Lower leg skin (tissue), 3 donors: ENCODE measurements around the gene NDE1.

Source experiments
- CTCF ChIP-seq, 3 donors: fragments of 450-650 bp; IDR thresholded peaks; one replicate each; pipeline ENCODE4 v1.5.1; 2016; ENCODE audit warnings: antibody characterized with exemption in 3 of 3, mild to moderate bottlenecking in 3 of 3, moderate library complexity in 2 of 3
- POLR2A ChIP-seq, 2 donors: fragments of 450-650 bp; IDR thresholded peaks; one replicate each; pipeline ENCODE4 v1.6.1; 2016 to 2017; ENCODE audit warnings: antibody characterized with exemption in 2 of 2, mild to moderate bottlenecking in 1 of 2, moderate library complexity in 1 of 2

- TF ChIP-seq CTCF (IDR thresholded peaks at IDR 0.05) (no peak), POLR2A (IDR thresholded peaks at IDR 0.05) (no peak)
Observed at GRCh38 chr16:15714393-15715172, 64.5 kb downstream of the NDE1 start.
